Heart left ventricle (tissue), 16 donors: Measurements from ENCODE around the gene HOXB6. TPM values are rescaled to one million over a fixed set of nuclear protein-coding genes. Genes with fewer than 3 reads are reported as not detected.

Experiments
- ATAC-seq, 4 donors: fragments of 200-7000 bp; cut with Tn5 transposase; one replicate each; pipeline ENCODE4 v1.9.1; 2020 to 2022; ENCODE audit warnings: moderate library complexity in 4 of 4, mild to moderate bottlenecking in 3 of 4, moderate number of reproducible peaks in 1 of 4
- DNase-seq, 5 donors: peaks; one replicate each; pipeline ENCODE4 v3.0.0-alpha.2; 2020
- H3K27ac ChIP-seq, 12 donors: fragments of 200-600 bp; sonication (generic) in 4 of 12; one replicate each; pipeline versions ENCODE4 v1.5.0 to v1.8.0; 2016 to 2022; ENCODE audit warnings: mild to moderate bottlenecking in 2 of 12
- H3K27me3 ChIP-seq, 9 donors: fragments of 200-600 bp; sonication (generic) in 2 of 9; one replicate each; pipeline versions ENCODE4 v1.5.1 to v1.8.0; 2016 to 2022; ENCODE audit warnings: mild to moderate bottlenecking in 3 of 9
- H3K36me3 ChIP-seq, 9 donors: fragments of 200-600 bp; sonication (generic) in 2 of 9; one replicate each; pipeline versions ENCODE4 v1.5.0 to v1.8.0; 2018 to 2022; ENCODE audit warnings: mild to moderate bottlenecking in 2 of 9
- H3K4me1 ChIP-seq, 12 donors: fragments of 200-600 bp; sonication (generic) in 4 of 12; one replicate each; pipeline versions ENCODE4 v1.5.0 to v1.8.0; 2016 to 2022; ENCODE audit warnings: mild to moderate bottlenecking in 3 of 12
- H3K4me3 ChIP-seq, 12 donors: fragments of 200-600 bp; sonication (generic) in 4 of 12; one replicate each; pipeline versions ENCODE4 v1.5.0 to v1.8.0; 2017 to 2022; ENCODE audit warnings: mild to moderate bottlenecking in 9 of 12, moderate library complexity in 4 of 12
- H3K9me3 ChIP-seq, 12 donors: fragments of 200-600 bp; sonication (generic) in 4 of 12; one replicate each; pipeline versions ENCODE4 v1.5.0 to v1.8.0; 2016 to 2022; ENCODE audit warnings: mild to moderate bottlenecking in 1 of 12
- CTCF ChIP-seq, 12 donors: fragments of 200-600 bp; sonication (generic) in 4 of 12; IDR thresholded peaks; one replicate each; pipeline versions ENCODE4 v1.5.0 to v1.8.0; 2018 to 2022; ENCODE audit warnings: antibody characterized with exemption in 12 of 12, mild to moderate bottlenecking in 5 of 12
- POLR2A ChIP-seq, 2 donors: fragments of 450-650 bp; IDR thresholded peaks; one replicate each; pipeline ENCODE4 v1.6.1; 2017; ENCODE audit warnings: antibody characterized with exemption in 2 of 2, mild to moderate bottlenecking in 2 of 2, moderate library complexity in 2 of 2
- WGBS, 4 donors: extraction: QIAGEN DNeasy Blood & Tissue Kit in 2 of 4; methylation state at CpG; one replicate each; pipeline versions ENCODE4 v1.1.5 to v1.1.7; 2013 to 2018; 5-methylcytosine and 5-hydroxymethylcytosine counted together
- intact Hi-C, 10 donors: fragments of 100-400 bp; cut with DNase I; formaldehyde crosslinking; loops; one replicate each; pipeline versions ENCODE4 v1.11.1 to v1.14.2; 2022
- polyA plus RNA-seq, 2 donors: library from polyadenylated mRNA; stranded (reverse); fragments of 200-250 nt; gene quantifications; one replicate each; pipeline ENCODE4 v1.2.3, GENCODE V29; 2013
- total RNA-seq, 9 donors: library from RNA; depleted of rRNA in 2 of 9; stranded (reverse); fragments of >200 nt in 2 of 9; fragmentation: NEBNext Ultra II Directional in 3 of 9; extraction: Animal tissue kit (Norgen Biotek cat#: 25700) in 3 of 9; gene quantifications; one replicate each; pipeline versions ENCODE4 v1.1.0 to v1.2.4, GENCODE V29; 2016 to 2023
- donor health status: ischemic (EF 13 %, LVEDD 7.1; RV severe dilation, severe dysfunction).
- donor health status: healthy with polysubstance abuse.
- donor health status: DM: no; HTN: yes; CAD: no.
- donor health status: DM: no; HTN: no; CAD: no.
- donor health status: ischemic (EF 25% LVEDD 6.9; RV normal size, moderate dysfunction).
- donor health status: ischemic (EF 25% LVEDD 5.7; RV mildly dilated, moderate dysfunction).
- donor health status: healthy.
- donor health status: DM: yes; HTN: yes; CAD: no.
- donor health status: ischemic (EF 35%, LVEDD 5.7; RV mildly dilated, moderate dysfunction).
- donor health status: nonischemic (EF 11% LVEDD 7.7; RV severe dilation, severe dysfunction).
- donor health status: DM: yes; HTN: yes; CAD: no.
- donor health status: PGD.
- donor health status: ischemic (EF 29% LVEDD 5.4; RV normal size, mild dysfunction).
- donor health status: nonischemic (EF 23%, LVEDD 6.1; RV moderate dilation, normal function).

Gene HOXB6
- total and polyA plus RNA-seq, 11 donors = 0.30 to 2.0 (median 0.54) TPM; not detected in 1

- no peak for DNase-seq
- intact Hi-C loops = loop anchor here in 5 of 10 donors (2.0 to 5.0 kb wide), 4 partner anchors 240 to 255 kb away; no protein-coding TSS in a partner anchor
- peaks cover 0 to 42% (median 13%) of the 10 kb centered on the region in 12 donors for H3K4me1 ChIP-seq
- H3K27me3 ChIP-seq = peaks cover 61 to 100% (median 98%) of the 10 kb centered on the region in 9 donors
- H3K36me3 ChIP-seq = no peaks in the 10 kb centered on the region
- no peaks in the 10 kb centered on the region for H3K9me3 ChIP-seq
- ATAC-seq = no peak
- peak overlapping the region in 1 of 12 donors; percentile 97 for H3K27ac ChIP-seq
- TF ChIP-seq CTCF (IDR thresholded peaks at IDR 0.05) (no peak), POLR2A (IDR thresholded peaks at IDR 0.05) (no peak)
- 15 to 43% (median 26%) methylated on average over 33 of the region's 33 CpGs for WGBS, 4 donors
- H3K4me3 ChIP-seq = peak overlapping the region in 2 of 12 donors; percentile 46 to 54
Observed at GRCh38 chr17:48592057-48592514, 12.7 kb downstream of the HOXB6 start.

- Histone ChIP-seq H3K4me3 (no peak overlapping the region), H3K27ac (peak overlapping the region in 1 of 12 donors; percentile 97), H3K36me3 (no peaks in the 10 kb centered on the region), H3K27me3 (peaks cover 57 to 100% (median 98%) of the 10 kb centered on the region in 9 donors), H3K4me1 (peaks cover 0 to 42% (median 11%) of the 10 kb centered on the region in 12 donors), H3K9me3 (no peaks in the 10 kb centered on the region)
- intact Hi-C loops = loop anchor here in 5 of 10 donors (2.0 to 5.0 kb wide), 4 partner anchors 239 to 254 kb away; no protein-coding TSS in a partner anchor
- WGBS, 4 donors = 78 to 87% (median 85%) methylated on average over 10 of the region's 10 CpGs
- no peak for ATAC-seq
- TF ChIP-seq POLR2A (IDR thresholded peaks at IDR 0.05) (no peak), CTCF (IDR thresholded peaks at IDR 0.05) (no peak)
- DNase-seq = no peak
Observed at GRCh38 chr17:48591255-48592056, 13.3 kb downstream of the HOXB6 start.

- peaks cover 0 to 44% (median 10%) of the 10 kb centered on the region in 12 donors for H3K4me1 ChIP-seq
- no peaks in the 10 kb centered on the region for H3K36me3 ChIP-seq
- DNase-seq (no peak), ATAC-seq (no peak)
- H3K27me3 ChIP-seq = peaks cover 58 to 100% (median 98%) of the 10 kb centered on the region in 9 donors
- intact Hi-C loops = loop anchor here in 4 of 10 donors (5.0 kb wide), 3 partner anchors 238 to 253 kb away; no protein-coding TSS in a partner anchor
- H3K9me3 ChIP-seq = no peaks in the 10 kb centered on the region
- TF ChIP-seq POLR2A (IDR thresholded peaks at IDR 0.05) = no peak
- TF ChIP-seq CTCF (IDR thresholded peaks at IDR 0.05) = no peak
- no peak overlapping the region for H3K4me3 ChIP-seq
- peak overlapping the region in 1 of 12 donors; percentile 97 for H3K27ac ChIP-seq
Observed at GRCh38 chr17:48590607-48591161, 14.1 kb downstream of the HOXB6 start.
